Measurements from ENCODE around the gene UBE2V1. TPM values are rescaled to one million over a fixed set of nuclear protein-coding genes. Genes with fewer than 3 reads are reported as not detected.
"Not testable (repeated sequence)": the region's sequence is repeated elsewhere in the genome, so short reads cannot be mapped to it uniquely, and the experiment has no call there.

UBE2V1 gene
- total RNA-seq, 2 donors from 2014 or later, result 77.4 to 109 TPM

DNA sequence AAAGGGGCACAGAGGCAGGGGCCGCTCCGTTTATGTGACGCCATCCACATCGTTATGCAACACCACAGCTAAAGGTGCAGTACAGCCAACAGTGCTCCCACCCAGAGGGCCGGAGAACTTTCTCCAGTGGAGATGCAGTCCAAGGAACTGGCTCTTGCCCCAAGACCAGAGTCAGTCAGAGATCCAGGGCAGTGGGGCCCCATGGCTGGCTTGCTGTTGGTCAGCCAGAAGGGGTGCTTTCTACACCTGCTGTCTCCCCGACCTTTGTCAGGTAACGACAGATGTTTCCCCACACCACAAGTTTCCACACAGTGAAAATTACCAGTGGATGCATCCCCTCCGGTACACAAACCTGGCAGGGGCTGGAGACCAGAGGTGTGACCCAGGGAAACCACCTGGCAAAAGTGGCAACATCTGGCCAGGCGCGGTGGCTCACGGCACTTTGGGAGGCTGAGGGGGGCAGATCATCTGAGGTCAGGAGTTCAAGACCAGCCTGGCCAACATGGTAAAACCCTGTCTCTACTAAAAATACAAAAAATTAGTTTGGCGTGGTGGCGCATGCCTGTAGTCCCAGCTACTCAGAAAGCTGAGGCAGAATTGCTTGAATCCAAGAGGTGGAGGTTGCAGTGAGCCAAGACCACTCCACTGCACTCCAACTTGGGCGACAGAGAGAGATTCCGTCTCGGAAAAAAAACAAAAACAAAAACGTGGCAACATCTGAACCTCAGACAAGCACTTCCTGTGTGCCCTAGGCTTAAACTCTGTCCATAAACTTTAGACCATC is 34.9 kb downstream of the UBE2V1 start:
- no peak for DNase-seq
- peak in 1 of 2 donors; percentile 27 for ATAC-seq
- intact Hi-C loops (cut with DNase I), result no loop called here

DNA sequence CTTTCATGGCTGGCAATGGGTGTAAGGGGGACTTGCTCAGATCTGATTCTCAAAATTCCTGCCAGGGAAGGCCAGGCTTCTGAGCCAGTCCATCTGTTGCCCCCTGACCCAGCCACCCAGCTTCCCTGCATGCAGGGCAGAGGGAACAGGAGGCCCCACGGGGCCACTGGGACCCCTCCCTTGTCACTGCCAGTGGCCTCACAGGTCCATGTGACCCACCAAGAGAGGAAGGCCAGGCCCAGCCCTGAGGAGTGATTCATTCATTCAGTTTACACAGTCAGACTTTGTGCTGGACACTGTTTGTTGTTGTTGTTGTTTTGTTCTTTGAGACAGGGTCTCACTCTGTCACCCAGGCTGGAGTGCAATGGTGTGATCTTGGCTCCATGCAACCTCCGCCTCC is 39.5 kb downstream of the UBE2V1 start:
- intact Hi-C loops (cut with DNase I), result no loop called here
- DNase-seq (no peak), ATAC-seq (no peak)

DNA sequence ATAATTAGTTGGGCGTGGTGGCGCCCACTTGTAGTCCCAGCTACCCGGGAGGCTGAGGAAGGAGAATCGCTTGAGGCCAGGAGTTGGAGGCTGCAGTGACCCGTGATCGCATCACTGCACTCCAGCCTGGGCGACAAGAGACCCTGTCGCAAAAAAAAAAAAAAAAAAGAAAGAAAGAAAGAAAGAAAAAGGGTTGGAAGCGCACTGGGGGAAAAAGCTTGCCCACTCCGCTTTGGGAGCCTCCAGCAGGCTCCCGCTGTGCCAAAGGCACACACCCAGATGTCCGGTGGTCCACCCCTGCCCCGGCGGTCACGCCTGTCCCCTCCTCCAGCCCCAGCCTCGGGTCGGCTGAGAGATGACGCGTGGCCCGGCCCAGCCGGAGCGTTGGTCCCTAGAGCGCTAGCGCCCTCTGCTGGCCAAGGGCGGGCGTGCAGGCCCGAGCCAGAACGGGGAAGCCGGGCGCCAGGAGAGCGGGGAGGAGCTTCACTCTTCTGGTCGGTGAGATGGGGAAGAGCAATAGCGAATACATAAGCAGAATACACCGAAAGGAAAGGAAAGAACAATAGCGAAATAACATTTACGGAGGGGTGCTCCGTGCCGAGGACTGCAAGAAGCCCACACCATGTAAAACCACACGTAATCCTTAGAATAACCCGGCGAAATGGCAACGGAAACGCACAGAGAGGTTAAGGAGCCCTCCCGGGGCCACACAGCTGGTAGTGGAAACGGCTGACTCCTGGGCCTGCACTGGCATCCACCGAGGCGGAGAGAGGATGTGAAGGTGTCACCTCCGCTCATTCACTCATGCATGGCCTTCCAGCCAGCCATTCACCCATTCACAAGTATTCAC is 41.7 kb downstream of the UBE2V1 start:
- peak; percentile 93 to 95 for ATAC-seq
- intact Hi-C loops (cut with DNase I), result loop anchor here (1.0 to 2.0 kb wide), 2 partner anchors 90 to 92 kb away; no protein-coding TSS in a partner anchor
- peak; percentile 92 for DNase-seq

DNA sequence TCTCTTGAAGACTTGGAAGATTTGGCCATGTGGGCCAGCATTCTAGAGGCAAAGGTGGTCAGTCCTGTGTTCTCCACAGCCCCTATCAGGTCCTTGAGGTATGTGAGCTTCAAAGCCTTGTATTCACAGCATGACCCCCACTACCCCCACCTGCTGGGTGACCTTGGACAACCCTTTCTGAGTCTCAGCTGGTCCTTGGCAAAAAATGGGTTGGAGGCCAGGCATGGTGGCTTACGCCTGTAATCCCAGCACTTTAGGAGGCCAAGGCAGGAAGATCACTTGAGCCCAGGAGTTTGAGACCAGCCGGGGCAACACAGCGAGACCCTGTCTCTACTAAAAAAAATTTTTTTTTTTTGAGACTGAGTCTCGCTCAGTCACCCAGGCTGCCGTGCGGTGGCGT is 42.6 kb downstream of the UBE2V1 start:
- DNase-seq (no peak), ATAC-seq (no peak)
- intact Hi-C loops (cut with DNase I), result loop anchor here in 1 of 2 donors (2.0 kb wide), 1 partner anchor 90 kb away; no protein-coding TSS in a partner anchor

DNA sequence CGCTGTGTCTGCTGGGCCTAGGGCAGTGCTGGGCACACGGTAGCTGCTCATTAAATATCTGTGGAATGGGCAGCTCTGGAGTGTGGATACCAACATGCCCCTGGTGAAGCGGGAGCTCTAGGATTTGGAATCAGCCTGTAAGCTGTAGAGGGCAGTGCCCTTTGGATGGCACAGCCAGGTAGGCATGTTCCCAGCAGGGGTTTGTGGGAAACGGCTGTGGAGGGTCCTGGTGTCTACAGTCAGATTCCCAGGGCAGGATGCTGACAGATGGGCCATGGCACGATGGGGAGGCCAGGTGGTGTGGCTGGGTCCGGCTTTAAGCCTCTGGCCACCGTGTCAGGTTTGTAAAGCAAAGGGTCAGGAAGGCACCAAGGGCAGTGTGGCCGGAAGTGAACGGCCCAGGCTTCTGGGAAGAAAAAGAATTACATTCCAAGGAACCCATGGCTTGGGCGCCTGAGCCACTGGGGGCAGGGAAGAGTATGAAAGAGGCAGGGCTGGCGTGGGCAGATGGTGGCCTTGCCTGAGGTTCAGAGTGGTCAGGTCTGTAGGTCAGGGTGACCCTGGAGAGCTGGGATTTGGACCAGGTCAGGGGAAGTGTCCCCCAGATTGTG is 44.8 kb downstream of the UBE2V1 start:
- ATAC-seq (no peak), DNase-seq (no peak)
- intact Hi-C loops (cut with DNase I), result no loop called here

DNA sequence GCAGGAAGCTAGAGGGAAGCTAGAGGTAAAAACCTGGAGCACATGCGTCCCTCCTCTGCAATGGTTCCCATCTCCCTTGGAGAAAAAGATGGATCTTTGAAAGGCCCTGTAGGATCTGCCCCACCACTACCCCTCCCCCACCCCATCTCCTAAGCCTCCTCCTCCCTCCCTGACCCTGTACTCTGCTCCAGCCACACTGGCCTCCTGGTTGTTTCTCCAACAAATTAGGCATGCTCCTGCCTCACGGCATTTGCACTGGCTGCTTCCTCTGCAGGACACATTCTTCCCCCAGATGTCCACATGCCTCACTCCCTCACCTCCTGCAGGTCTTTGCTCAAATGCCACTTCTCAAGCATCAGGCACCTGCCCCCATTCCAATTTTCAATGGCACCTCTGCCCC is 45.5 kb downstream of the UBE2V1 start:
- no peak for ATAC-seq
- no peak for DNase-seq
- intact Hi-C loops (cut with DNase I), result no loop called here

DNA sequence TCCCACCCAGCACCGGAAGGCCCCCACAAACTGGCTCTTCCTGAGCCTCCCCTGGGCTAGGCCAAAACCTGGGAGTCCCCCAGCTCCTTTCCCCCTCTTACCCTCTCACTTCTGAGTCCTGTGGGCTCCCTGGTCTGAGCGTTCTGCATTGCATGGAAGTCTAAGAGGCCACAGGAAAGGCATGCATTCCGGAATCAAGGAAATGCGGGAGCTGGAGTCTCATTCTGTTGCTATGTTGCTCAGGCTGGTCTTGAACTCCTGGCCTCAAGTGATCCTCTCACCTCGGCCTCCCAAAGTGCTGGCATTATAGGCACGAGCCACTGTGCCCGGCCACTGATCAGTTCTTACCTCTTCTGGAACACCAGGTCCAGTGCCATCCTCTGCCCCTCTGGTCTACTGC is 45.9 kb downstream of the UBE2V1 start:
- ATAC-seq, result no peak
- intact Hi-C loops (cut with DNase I), result no loop called here
- DNase-seq, result no peak

DNA sequence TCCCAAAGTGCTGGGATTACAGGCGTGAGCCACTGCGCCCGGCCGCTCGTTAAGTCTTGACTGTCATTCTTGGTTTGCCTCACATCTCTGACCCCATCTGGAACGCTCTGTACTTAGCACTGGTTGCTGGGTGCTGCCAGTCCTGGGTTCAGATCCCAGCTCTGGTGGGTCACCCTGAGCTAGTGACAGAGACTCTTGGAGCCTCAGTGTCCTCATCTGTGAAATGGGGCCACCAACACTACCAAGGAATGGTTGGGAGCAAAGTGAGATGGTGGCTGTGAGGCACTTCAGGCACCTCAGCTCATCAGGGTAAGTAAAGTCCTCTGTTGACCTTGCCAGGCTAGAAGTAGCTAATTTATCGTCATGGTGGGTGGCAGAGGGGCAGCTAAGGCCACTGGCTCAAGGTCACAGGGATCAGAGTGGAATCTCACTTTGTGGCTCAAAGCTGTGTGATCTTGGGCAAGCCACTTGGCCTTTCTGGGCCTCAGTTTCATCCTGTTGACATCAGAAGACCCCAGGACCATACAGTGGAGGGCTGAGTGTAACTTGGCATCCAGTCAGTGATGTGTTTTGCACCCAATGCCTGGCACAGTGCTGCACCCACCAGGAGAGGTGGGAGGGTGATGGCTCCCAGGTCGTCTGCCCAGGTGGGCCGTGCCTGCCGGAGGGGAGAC is 46.7 kb downstream of the UBE2V1 start:
- ATAC-seq, result no peak
- intact Hi-C loops (cut with DNase I), result no loop called here
- no peak for DNase-seq

DNA sequence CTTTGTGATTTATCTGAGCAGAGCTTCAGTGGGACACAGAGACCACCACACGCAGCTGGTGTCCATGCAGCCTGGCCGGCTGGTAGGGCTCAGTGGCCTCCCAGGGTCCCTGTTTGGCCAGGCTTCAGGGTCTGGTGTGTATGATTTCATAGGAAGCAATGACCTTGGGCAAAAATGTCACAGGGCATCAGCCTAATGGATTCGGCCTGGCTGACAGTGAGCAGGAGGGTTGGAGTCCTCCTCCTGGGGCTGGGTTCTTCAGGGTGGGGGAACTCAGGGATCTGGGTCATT is 47.7 kb downstream of the UBE2V1 start:
- DNase-seq (no peak), ATAC-seq (no peak)
- intact Hi-C loops (cut with DNase I), result no loop called here

DNA sequence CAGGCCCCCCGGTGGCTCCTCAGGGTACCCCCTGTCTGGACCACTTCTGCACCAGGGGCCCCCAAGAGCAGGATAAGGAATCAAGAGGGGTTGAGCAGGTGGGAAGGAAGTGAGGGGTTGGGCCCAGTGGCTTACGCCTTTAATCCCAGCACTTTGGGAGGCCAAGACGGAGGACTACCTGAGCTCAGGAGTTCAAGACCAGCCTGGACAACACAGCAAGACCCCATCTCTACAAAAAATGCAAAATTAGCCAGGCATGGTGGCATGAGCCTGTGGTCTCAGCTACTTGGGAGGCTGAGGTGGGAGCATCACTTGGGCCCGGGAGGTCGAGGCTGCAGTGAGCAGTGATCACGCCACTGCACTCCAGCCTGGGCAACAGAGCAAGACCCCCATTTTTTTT is 49.2 kb downstream of the UBE2V1 start:
- ATAC-seq; DNase-seq; intact Hi-C loops (cut with DNase I): not testable (repeated sequence)

DNA sequence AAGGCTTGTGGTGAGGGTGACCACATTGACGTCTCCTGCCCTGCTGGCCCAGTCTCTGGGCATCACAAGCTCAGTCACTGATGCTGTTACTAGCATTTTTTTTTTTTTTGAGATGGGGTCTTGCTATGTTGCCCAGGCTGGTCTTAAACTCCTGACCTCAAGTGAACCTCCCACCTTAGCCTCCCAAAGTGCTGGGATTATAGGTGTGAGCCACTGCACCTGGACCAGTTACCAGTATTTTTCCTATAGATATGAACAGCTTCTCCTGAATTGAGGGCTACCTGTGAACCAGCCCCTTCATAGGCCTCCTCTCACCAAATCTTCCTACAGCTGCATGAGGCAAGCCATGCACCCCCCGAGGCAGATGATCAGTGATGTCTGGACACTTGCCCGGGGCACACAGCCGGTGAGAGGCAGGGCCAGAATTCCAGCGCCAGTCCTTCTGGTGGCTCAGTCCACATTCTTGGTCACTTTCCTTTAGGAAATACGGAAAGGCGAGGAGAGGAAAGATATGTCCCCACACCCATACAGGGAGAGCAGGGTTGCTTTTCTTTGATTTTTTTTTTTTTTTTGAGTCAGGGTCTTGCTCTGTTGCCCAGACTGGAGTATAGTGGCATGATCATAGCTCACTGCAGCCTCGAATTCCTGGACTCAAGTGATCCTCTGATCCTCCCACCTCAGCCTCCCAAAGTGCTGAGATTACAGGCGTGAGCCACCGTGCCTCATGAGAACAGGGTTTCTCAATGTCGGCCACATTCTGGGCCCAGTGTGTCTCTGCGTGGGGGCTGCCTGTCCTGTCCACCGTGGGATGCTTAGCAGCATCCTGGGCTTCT is 50.7 kb downstream of the UBE2V1 start:
- ATAC-seq, result no peak
- DNase-seq, result no peak
- intact Hi-C loops (cut with DNase I), result no loop called here

DNA sequence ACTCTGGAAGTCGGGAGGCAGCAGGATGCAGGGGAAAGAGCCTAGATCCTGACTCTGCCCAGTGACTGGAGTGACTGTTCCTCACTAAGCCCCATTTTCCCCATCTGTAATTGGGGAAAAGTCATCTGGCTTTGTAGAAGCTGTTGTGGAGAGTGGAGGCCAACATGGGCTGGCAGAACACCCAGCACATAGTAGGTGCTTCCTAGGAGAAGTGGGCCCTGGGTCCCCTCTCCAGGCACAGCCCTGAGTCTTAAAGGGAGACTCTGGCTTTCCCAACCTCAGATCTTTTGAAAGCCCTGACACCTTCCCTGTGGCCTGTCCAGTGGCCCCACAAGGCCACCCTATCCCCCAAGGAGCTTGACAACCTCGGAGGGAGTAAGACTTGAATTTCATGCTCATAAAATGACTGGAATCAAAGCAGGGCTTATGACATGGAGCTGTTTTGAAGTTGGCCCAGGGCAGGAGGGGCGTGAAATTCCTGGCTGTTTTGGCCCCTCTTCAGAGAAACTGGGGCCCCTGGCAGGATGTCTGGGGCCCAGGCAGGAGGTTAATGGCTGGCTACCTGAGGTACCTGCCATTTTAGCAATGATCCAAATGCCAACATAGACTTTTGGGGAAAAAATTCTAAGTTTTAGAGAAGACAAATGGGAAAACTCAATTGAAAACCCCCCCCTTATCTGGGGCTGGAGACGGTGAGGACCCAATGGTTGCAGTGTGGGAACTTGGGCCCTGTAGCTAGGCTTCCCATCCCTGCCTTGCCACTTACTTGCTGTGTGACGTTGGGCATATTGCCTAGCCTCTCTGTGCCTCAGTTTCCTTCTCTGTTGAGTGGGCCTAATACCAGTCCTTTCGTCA is 51.6 kb downstream of the UBE2V1 start:
- intact Hi-C loops (cut with DNase I), result no loop called here
- ATAC-seq (no peak), DNase-seq (no peak)

DNA sequence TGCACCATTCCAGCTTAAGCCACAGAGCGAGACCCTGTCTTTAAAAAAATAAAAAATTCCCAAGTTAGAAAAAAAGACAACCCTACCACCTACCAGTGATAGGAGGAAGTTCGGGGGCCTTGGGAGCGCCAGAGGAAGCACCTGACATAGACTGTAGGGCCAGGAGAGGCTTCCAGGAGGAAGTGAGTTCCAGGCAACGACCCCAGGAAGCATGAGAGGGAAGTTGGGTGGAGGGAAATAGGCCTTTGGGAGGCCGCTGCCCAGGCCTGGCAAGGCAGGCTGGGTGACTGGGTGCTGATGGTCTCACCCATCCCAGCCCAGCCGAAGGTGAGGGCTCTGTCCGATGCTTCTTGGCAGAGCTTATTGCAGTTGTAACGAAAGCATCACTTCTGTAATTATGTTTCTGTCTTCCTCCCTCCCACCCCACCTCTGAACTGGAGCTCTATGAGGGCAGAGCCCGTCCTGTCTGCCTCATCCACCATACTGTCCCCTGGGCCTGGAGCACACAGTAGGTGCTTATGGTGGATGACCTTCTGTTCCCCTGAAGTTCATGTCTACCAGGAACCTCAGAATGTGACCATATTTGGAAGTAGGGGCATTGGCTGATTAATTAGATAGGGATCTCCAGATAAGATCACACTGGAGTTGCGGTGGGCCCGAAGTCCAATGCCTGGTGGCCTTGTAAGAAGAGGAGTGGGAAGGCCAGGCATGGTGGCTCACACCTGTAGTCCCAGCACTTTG is 54.1 kb downstream of the UBE2V1 start:
- intact Hi-C loops (cut with DNase I), result no loop called here
- ATAC-seq, result no peak

DNA sequence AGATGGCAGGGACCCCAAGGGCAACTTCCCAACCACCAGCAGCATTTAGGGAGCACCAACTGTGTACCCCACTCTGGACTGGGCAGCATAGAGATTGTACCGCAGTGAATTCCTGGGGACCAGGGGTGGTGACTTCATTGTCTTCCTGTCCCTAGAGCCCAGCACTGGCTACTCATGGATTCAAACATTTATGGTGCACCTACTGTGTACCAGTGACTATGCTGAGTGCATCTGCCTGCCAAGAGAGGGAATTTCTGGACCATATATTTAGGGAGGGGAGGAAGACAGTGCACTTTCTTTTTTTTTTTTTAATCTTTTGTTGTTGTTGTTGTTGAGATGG is 55.3 kb downstream of the UBE2V1 start:
- intact Hi-C loops (cut with DNase I), result no loop called here
- no peak for DNase-seq
- ATAC-seq, result no peak

More for the DNA sequence above, 54.1 kb downstream of the UBE2V1 start:
- no peak for DNase-seq

DNA sequence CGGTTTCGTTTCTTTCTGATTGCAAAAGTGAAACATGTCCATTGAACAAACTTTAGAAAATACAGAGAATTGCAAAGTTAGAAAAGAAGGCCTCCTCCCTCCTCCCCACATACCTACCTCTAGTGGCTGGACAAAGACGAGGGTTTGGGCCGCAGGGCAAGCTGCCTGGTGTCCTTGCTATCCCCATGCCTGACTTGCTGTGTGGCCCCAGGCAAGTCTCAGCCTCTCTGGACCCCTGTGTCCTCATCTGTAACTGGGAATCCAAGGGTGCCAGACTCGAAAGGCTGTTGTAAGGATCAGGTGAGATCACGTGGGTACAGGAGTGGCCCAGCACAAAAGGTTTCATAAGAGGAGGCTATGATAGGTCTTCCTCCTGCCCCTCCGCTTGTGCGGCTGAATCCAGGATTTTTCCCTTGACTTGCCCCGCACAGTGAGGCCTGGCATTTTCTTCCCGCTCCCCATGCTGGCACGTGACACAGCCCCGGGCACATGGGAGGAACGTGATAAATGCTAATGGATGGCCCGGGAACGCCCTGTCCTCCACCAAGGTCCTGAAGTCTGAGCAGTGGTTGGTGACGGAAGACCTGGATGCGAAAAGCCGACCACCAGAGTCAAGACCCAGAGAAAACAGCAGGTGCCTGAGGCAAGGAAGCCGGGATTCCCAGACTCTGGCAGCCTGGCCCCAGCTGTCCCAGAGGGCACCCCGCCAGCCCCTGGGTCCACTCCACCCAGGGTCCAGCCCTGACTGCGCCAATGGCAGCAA is 55.8 kb downstream of the UBE2V1 start:
- no peak for ATAC-seq
- no peak for DNase-seq
- intact Hi-C loops (cut with DNase I), result no loop called here

DNA sequence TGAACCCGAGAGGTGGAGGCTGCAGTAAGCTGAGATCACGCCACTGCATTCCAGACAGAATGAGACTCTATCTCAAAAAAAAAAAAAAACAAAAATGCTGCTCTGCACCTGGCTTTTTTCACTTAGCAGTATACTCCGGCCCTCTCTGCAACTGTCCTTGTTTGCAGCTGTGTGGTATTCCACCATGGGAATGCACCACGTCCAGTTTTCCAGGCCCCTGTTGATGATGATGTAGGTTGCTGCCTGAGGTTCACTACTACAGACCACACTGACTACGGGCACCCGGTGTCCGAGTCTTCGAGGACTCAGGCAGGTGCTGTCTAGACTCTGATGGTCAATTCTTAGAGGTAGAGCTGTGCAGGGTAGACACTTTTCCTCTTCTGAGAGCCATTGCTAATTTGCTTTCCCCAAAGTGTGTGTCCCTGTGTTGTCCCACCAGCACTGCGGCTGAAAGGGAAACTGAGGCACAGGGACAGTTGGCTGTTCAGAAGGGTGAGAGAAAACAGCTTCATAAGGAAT is 56.5 kb downstream of the UBE2V1 start:
- intact Hi-C loops (cut with DNase I), result no loop called here
- no peak for DNase-seq
- ATAC-seq, result no peak
